ENCODE data around the gene HSD3B2.

The HSD3B2 gene

GRCh38 chr1:119397986-119398385, 17.0 kb upstream of the HSD3B2 start:
- DNase-seq (ENCODE audit: low spot score), result no peak

DNA sequence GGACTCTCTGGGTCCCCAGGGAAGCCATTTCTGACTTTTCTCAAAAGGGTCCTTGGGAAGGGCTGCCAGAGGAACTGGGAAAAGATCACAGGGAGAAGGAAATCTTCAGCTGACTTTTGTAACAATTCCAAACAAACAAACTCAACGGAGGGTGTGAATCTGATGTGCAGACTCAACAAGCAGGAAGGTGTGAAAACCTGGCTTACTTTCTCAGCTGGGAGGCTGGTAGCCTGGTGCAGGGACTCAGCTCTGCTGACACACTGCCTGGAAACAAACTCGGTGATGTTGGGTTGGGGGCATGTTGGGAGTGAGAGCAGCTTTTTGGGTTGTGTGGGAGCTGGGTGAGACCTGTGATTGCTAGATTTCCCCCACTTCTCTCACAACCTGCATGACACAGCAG, 10.2 kb upstream of the HSD3B2 start:
- DNase-seq (ENCODE audit: low spot score), result no peak

DNA sequence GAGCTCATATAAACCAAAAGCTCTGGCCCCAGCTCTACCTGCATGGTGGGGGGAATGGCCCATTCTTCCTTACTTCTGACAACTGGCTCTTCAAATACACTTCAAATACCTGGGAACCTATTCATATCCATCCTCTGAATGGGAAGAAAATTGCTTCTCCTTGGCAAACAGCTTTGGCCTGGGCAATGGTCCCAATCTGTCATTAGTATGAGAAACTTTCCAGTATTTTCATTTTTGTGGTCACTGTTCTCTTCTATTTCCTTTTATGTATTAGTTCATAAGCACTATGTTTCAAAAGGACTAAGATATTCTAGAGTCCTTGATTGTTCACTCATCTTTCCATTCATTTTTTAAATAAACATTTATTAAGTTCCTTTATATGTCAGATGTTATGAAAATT, 5.2 kb upstream of the HSD3B2 start:
- peak; percentile 11 for DNase-seq (ENCODE audit: low spot score)

- no peak for DNase-seq (ENCODE audit: low spot score)
Observed at GRCh38 chr1:119410961-119411360, 4.0 kb upstream of the HSD3B2 start.

GRCh38 chr1:119416006-119416640, 1.2 kb downstream of the HSD3B2 start:
- no peak for DNase-seq (ENCODE audit: low spot score)

- DNase-seq (ENCODE audit: low spot score), result no peak
Observed at GRCh38 chr1:119419109-119419508, 4.2 kb downstream of the HSD3B2 start.

DNA sequence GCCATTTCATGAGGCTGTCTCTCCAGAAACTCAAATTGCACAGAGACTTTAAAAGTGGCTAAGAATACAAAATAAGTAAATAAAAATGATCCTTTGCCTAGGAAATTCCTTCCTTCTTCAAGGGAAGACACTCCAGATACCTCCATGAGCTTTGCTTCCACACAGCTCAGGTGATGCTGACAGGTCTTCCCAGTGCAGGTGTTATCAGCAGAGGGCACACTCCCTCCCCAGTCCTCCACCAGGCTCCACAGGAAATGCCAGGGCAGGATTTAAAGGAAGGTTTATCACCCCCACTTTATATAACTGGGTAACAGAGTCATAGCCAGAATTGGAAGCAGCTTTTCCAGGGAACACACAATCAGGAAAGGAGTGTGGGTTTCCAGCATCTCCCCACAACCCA, 5.7 kb downstream of the HSD3B2 start:
- DNase-seq (ENCODE audit: low spot score), result no peak

DNA sequence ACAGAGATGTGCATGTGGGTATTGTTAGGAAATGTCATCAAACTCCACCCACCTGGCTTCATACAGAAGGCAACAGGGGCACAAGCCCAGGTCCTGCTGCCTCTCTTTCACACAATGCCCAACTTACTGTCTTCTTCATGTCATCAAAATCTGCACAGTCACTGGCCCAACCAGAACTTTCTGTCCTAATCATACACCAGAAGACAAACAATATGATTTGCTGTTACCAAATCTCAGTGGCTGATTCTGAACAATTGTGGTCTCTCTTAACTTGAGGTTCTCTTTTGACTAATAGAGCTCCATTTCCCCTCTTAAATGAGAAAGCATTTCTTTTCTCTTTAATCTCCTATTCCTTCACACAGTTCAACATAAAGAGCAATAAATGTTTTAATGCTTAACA, 7.7 kb downstream of the HSD3B2 start:
- no peak for DNase-seq (ENCODE audit: low spot score)

DNA sequence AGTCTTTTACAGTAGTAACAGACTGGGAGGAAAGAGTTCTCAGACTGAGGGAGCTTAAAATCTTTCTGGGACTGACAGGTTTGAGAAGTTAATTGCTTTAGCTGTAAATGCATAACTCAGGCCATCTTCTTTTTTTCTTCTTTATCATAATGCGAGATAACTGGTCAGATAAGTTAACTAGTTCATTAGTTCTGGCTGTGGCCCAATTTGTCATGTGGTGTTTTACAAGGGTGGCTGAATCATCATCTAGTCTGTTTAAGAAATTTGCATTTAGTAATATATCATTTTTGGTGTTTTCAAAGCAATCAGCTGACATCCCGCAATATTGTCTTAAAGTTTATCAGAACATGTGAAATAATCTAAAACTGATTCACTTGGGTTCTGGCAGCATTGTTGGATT, 14.0 kb downstream of the HSD3B2 start:
- no peak for DNase-seq (ENCODE audit: low spot score)

DNA sequence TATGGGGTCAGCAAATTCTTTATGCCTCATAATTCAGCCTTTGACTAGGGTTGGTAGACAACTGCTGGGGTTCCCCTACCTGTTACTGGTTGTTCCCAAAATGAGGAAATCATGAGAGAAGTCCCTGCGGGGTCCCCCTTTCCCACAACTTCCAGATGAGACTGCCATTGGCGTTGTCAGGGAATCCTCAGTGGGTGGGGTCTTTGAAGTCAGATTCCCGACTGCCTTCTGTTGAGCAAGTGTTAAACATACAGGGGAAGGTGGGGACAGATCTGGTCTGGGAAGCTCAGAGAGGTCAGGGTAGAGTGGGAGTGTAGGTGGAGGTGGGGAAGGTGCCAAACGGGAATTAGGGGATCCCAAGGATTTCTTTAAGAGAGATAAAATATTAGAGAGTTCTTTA, 14.7 kb downstream of the HSD3B2 start:
- DNase-seq (ENCODE audit: low spot score), result no peak

GRCh38 chr1:119430486-119430885, 15.5 kb downstream of the HSD3B2 start:
- no peak for DNase-seq (ENCODE audit: low spot score)

DNA sequence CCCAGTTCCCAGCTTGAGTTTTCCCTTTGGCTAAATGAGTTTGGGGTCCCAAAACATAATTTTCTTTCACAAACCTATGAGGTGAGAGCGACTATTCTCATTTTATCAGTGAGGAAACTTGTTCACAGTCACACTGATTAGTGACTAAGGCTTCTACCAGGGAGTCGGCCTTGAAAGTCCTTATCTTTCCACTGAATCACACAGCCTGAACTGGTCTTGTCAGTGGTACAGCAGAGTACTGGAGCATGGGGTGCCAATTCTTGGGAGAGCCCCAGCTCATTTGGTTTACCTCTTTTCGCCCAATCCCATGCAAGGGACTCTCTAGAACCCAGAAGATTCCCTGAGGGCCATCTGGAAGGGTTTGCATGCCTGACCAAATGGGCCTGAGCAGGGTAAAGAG, 16.9 kb downstream of the HSD3B2 start:
- DNase-seq (ENCODE audit: low spot score), result no peak

DNA sequence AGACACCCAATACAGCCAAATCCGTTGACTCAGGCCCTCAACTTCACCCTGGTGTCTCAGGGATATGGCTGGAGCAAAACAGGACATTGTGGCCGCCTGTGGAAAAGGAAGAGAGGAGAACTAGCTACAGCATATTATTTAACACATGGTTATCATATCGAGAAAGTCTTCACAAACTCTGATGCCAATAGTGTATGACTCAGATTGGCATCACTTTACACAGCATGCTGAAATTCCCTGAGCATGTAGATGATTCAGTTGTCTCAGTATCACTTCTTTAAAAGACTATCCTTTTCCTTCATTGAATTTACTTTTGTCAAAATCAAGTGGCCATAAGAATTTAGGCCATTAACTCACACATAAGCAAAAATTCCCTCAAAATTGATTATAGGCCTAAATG, 20.1 kb downstream of the HSD3B2 start:
- DNase-seq (ENCODE audit: low spot score), result no peak

DNA sequence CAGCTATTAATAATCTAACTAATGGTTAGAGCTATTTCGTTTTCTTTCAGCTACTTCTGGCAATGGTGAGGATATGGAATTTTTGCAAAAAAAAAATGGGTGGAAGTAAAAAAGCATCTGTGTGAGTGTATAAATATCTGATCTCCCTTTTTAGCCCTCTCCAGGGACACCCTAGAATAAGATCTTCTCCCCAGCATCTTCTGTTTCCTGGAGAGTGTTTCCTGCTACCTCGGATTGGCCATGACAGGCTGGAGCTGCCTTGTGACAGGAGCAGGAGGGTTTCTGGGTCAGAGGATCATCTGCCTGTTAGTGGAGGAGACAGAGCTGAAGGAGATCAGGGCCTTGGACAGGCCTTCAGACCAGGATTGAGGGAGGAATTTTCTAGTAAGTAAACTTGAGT, 23.8 kb downstream of the HSD3B2 start:
- DNase-seq (ENCODE audit: low spot score), result no peak

- DNase-seq (ENCODE audit: low spot score), result no peak
Observed at GRCh38 chr1:119440721-119441307, 25.9 kb downstream of the HSD3B2 start.

DNA sequence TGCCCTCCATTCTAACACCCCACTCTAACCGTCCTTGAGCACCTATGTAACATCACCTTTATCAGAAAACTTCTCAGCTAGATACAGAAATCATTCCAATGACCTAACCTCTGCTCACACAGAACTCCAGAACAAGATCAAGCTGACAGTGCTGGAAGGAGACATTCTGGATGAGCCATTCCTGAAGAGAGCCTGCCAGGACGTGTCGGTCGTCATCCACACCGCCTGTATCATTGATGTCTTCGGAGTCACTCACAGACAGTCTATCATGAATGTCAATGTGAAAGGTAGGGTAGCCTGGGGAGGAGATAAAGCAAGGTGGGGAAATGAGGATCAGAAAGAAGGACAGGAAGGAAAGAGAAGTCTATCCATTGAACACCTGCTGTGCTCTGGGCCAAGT, 27.8 kb downstream of the HSD3B2 start:
- DNase-seq (ENCODE audit: low spot score), result no peak

DNA sequence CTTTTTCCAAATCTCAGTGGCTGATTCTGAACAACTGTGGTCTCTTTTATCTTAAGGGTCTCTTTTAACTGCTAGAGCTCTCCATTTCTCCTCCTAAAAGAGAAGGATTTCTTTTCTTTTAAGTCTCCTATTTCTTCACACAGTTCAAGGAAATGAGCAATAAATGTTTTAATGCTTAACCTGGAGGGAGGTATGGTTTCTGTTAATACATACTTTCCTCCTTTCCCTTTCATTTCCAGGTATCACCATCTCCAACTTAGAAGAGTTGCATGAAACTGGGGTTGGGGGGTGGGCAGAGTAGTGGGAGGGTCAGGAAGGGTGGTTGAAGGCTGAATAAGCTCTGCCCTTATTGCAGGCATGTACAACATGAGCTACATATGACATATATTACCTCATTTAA, 31.4 kb downstream of the HSD3B2 start:
- DNase-seq (ENCODE audit: low spot score), result no peak

GRCh38 chr1:119447344-119448126, 32.6 kb downstream of the HSD3B2 start:
- DNase-seq (ENCODE audit: low spot score), result no peak

DNA sequence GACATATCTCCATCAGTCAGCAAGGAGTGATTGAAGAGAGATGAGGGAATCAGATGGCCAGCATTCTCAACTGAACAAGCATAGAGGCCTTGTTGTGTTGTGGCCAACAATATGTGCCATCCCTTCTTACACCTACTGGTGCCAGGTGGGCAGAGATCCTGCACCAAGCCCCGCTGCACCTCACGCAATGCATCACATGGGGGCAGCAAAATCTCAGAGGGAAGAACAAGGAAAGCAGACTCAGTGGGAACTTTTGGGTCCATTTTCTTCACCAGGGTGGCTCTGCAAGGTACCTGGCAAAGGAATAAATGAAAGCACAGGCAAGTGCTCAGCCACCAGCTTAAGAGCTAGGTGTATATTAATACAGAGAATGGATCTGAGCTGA, 33.2 kb downstream of the HSD3B2 start:
- DNase-seq (ENCODE audit: low spot score), result no peak

DNA sequence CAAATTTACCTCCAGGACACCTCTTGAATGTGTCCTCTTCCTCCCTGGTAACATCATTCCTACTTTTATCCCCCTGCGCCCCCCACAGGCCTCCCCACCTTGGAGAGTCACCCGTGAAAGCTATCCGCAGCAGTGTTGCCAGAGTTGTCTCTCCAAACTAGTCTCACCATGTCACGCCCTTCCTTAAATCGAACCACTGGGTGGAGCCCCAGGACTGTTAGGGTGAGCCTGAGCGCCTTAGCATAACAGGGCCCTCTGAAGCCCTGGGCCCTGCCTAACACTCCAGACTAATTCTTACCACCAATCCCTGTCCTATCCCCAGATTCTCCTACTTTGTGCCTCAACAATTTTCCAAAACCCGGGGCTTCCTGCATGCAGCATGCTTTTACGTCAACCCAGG, 35.0 kb downstream of the HSD3B2 start:
- no peak for DNase-seq (ENCODE audit: low spot score)

- no peak for DNase-seq (ENCODE audit: low spot score)
Observed at GRCh38 chr1:119451158-119451557, 36.2 kb downstream of the HSD3B2 start.

GRCh38 chr1:119452091-119452490, 37.1 kb downstream of the HSD3B2 start:
- no peak for DNase-seq (ENCODE audit: low spot score)

- DNase-seq (ENCODE audit: low spot score), result peak; percentile 83
Observed at GRCh38 chr1:119453021-119453420, 38.1 kb downstream of the HSD3B2 start.

DNA sequence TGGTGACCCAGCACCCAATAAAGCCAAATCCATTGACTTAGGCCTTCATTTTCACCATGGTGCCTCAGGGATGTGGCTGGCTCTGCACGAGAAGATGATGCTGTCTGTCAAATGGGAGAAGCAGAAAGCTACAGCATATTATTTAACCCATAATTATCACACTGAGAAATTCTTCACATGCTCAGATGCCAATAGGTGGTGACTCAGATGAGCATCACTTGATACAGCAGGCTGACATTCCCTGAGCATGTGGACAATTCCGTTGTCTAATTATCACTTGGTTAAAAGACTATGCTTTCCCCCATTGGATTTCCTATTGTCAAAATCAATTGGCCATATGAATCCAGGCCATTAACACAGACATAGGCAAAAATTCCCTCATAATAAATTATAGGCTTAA, 48.0 kb downstream of the HSD3B2 start:
- DNase-seq (ENCODE audit: low spot score), result no peak

Measured in AG20443 (cell line).